K562 (cell line): ENCODE measurements around the gene FBLIM1. TPM values are rescaled to one million over a fixed set of nuclear protein-coding genes. Genes with fewer than 3 reads are reported as not detected.

Source experiments
- ATAC-seq: fragments of 200-7000 bp; cut with Tn5 transposase; 3 replicates; pipeline ENCODE4 v1.9.1; 2020; ENCODE audit warnings: moderate library complexity
- BruUV-seq: library from RNA; stranded (reverse); fragments of 400-500 nt; replicated peaks from 2 replicates; lab custom pipeline; 2021; lab: Mats Ljungman, UMichigan
- CTCF ChIA-PET: fragments of 300-600 bp; formaldehyde crosslinking; extraction: SDS; loops from one replicate; lab custom pipeline; 2021; ENCODE audit warnings: low intra/inter-chr PET ratio; lab: Yijun Ruan, JAX
- POLR2A ChIA-PET: fragments of 300-600, 350-650 bp; sonication (Branson Sonifier 250); formaldehyde crosslinking; extraction: SDS; loops from one replicate; lab custom pipeline; 2021; ENCODE audit warnings: antibody characterized with exemption, inconsistent platforms; lab: Yijun Ruan, JAX
- DNase-seq, 4 experiments: peaks; one replicate each; pipeline versions ENCODE4 v3.0.0 to v3.0.0-alpha.2; 2011 to 2018; ENCODE audit warnings: low spot score in 3 of 4, mixed read lengths in 3 of 4; ENCODE audit errors: extremely low read depth in 1 of 4
- FAIRE-seq: peaks from 2 replicates; lab custom pipeline; 2011; peaks lifted over from hg19 to GRCh38; lab: Jason Lieb, UNC
- H2AFZ ChIP-seq: 2 replicates; pipeline ENCODE4 v1.6.0; 2011; ENCODE audit warnings: low read depth, low read length, control low read depth, inconsistent platforms
- H3K27ac ChIP-seq: fragments of 200-600 bp; 3 replicates; pipeline ENCODE4 v1.8.0; 2011; ENCODE audit warnings: low read depth, mild to moderate bottlenecking, control low read depth, inconsistent platforms, low read length, moderate library complexity, mixed read lengths; ENCODE audit errors: extremely low read depth
- H3K27me3 ChIP-seq, 2 experiments: fragments of 300-600 bp in 1 of 2; 2 replicates in 1 of 2; 3 replicates in 1 of 2; pipeline versions ENCODE4 v1.6.0 to v1.8.0; 2011; ENCODE audit warnings: inconsistent platforms in 2 of 2, low read length in 2 of 2, mild to moderate bottlenecking in 1 of 2, mixed read lengths in 1 of 2, moderate library complexity in 1 of 2; ENCODE audit not compliant: control insufficient read depth in 2 of 2, insufficient read depth in 2 of 2
- H3K36me3 ChIP-seq: fragments of 300-600 bp; 3 replicates; pipeline ENCODE4 v1.8.0; 2011; ENCODE audit warnings: mild to moderate bottlenecking, low read length, inconsistent platforms; ENCODE audit not compliant: control insufficient read depth, insufficient read depth
- H3K4me1 ChIP-seq, 2 experiments: fragments of 200-600 bp in 1 of 2; replicated peaks in 1 of 2; 2 replicates in 1 of 2; 3 replicates in 1 of 2; pipeline versions ENCODE4 v1.5.1 to v1.8.0; 2011; ENCODE audit warnings: inconsistent platforms in 2 of 2, low read length in 2 of 2, mild to moderate bottlenecking in 1 of 2, mixed read lengths in 1 of 2, moderate library complexity in 1 of 2; ENCODE audit not compliant: control insufficient read depth in 2 of 2, insufficient read depth in 2 of 2
- H3K4me2 ChIP-seq: 2 replicates; pipeline ENCODE4 v1.6.1; 2011; ENCODE audit warnings: low read length, control low read depth, inconsistent platforms, mixed read lengths; ENCODE audit not compliant: insufficient read depth
- H3K4me3 ChIP-seq: fragments of 200-600 bp; sonication (generic), shearing (Covaris generic); 2 replicates; pipeline ENCODE4 v1.5.1; 2016; ENCODE audit warnings: control low read depth, inconsistent platforms
- H3K79me2 ChIP-seq: fragments of 200-600 bp; 3 replicates; pipeline ENCODE4 v1.8.0; 2011; ENCODE audit warnings: low read length, inconsistent platforms; ENCODE audit not compliant: control insufficient read depth, insufficient read depth
- H3K9ac ChIP-seq, 2 experiments: 2 replicates each; pipeline versions ENCODE4 v1.6.0 to v1.6.1; 2011; ENCODE audit warnings: low read depth in 2 of 2, low read length in 2 of 2, control low read depth in 1 of 2, inconsistent platforms in 1 of 2, mild to moderate bottlenecking in 1 of 2, mixed read lengths in 1 of 2; ENCODE audit not compliant: insufficient read depth in 1 of 2
- H3K9me1 ChIP-seq: one replicate; pipeline ENCODE4 v1.6.0; 2011; ENCODE audit warnings: inconsistent platforms, mild to moderate bottlenecking, low read length, moderate library complexity; ENCODE audit not compliant: control insufficient read depth, insufficient read depth
- H3K9me3 ChIP-seq: replicated peaks from 2 replicates; pipeline ENCODE4 v1.5.1; 2011; ENCODE audit warnings: low read depth, low read length, inconsistent platforms; ENCODE audit not compliant: control insufficient read depth, insufficient read depth
- H4K20me1 ChIP-seq: replicated peaks from 2 replicates; pipeline ENCODE4 v1.6.1; 2011; ENCODE audit warnings: low read length, inconsistent platforms, mixed read lengths; ENCODE audit not compliant: control insufficient read depth, insufficient read depth
- CCNT2 ChIP-seq: IDR thresholded peaks from 2 replicates; pipeline ENCODE4 v1.6.1; 2011; ENCODE audit warnings: borderline replicate concordance, low read depth, mild to moderate bottlenecking, moderate library complexity, mixed read lengths, low read length; ENCODE audit not compliant: insufficient read length; ENCODE audit errors: extremely low read depth
- CEBPB ChIP-seq: fragments of 450-650 bp; IDR thresholded peaks from 2 replicates; pipeline ENCODE4 v1.6.1; 2016; ENCODE audit warnings: missing genetic modification characterization, missing compliant biosample characterization
- NFE2 ChIP-seq: IDR thresholded peaks from 2 replicates; pipeline ENCODE4 v1.6.1; 2014; ENCODE audit warnings: antibody characterized with exemption, low read depth
- NFIC ChIP-seq: fragments of 450-650 bp; IDR thresholded peaks from 2 replicates; pipeline ENCODE4 v1.6.1; 2017; ENCODE audit warnings: mild to moderate bottlenecking, inconsistent platforms
- RHOXF2B ChIP-seq: fragments of 250-450 bp; sonication (Bioruptor Pico); conservative IDR thresholded peaks from 2 replicates; pipeline ENCODE4 v1.5.1; 2021
- SMAD2 ChIP-seq: fragments of 150-350 bp; IDR thresholded peaks from 2 replicates; pipeline ENCODE4 v1.6.1; 2014; ENCODE audit warnings: low read depth, mild to moderate bottlenecking, low read length
- TARDBP ChIP-seq: fragments of 450-650 bp; IDR thresholded peaks from 2 replicates; pipeline ENCODE4 v1.6.1; 2016
- XRCC4 ChIP-seq: IDR thresholded peaks from one replicate; pipeline ENCODE4 v1.6.1; 2011; ENCODE audit not compliant: insufficient read depth, insufficient read length; ENCODE audit errors: extremely low read depth
- ZNF140 ChIP-seq: fragments of 250-450 bp; sonication (Bioruptor Pico); IDR thresholded peaks from 2 replicates; pipeline ENCODE4 v1.8.0; 2021; ENCODE audit warnings: moderate library complexity, mild to moderate bottlenecking, inconsistent platforms
- ZNF311 ChIP-seq: fragments of 250-450 bp; sonication (Bioruptor Pico); IDR thresholded peaks from 2 replicates; pipeline ENCODE4 v1.4.0; 2020; ENCODE audit warnings: mild to moderate bottlenecking, moderate library complexity
- ZNF699 ChIP-seq: fragments of 250-450 bp; sonication (Bioruptor Pico); IDR thresholded peaks from 2 replicates; pipeline ENCODE4 v1.8.0; 2021; ENCODE audit warnings: mild to moderate bottlenecking, moderate library complexity; ENCODE audit not compliant: insufficient replicate concordance
- ZZZ3 ChIP-seq: fragments of 450-650 bp; IDR thresholded peaks from 2 replicates; pipeline ENCODE4 v1.6.1; 2016; ENCODE audit warnings: antibody characterized with exemption, mild to moderate bottlenecking, moderate library complexity
- WGBS: fragments of 100-300 bp; shearing (Covaris generic); methylation state at CpG from one replicate; pipeline ENCODE4 v1.1.6; 2016; ENCODE audit warnings: low coverage, mixed read lengths; ENCODE audit not compliant: insufficient coverage; ENCODE audit errors: missing lambda C conversion rate; 5-methylcytosine and 5-hydroxymethylcytosine counted together
- in situ Hi-C: fragments of 300-500 bp; cut with MboI; formaldehyde crosslinking; loops from 4 replicates; pipeline ENCODE4 v1.15.0; 2018; ENCODE audit warnings: inconsistent platforms, mixed read lengths
- intact Hi-C: fragments of 100-400 bp; cut with micrococcal nuclease; formaldehyde crosslinking; loops from 2 replicates; pipeline ENCODE4 v1.14.2; 2022
- polyA plus RNA-seq, 8 experiments: library from polyadenylated mRNA; depleted of rRNA in 4 of 8; stranded (reverse) in 5 of 8; unstranded in 3 of 8; fragments of >200 nt; fragmentation: Nextera tagmentation in 2 of 8; fragmentation: Illumina TruSeq in 1 of 8; extraction: Ambion mirVana in 2 of 8; extraction: Trizol in 1 of 8; gene quantifications; 2 replicates each; pipeline versions ENCODE4 v1.2.1 to v1.2.3, GENCODE V29; 2011 to 2014; ENCODE audit warnings: inconsistent platforms in 1 of 8, missing spikeins in 1 of 8
- total RNA-seq, 7 experiments: library from RNA; depleted of rRNA in 6 of 7; stranded (reverse); fragments of >200 nt in 6 of 7; fragmentation: Illumina TruSeq in 2 of 7; extraction: Trizol in 2 of 7; gene quantifications; 2 replicates each; pipeline versions ENCODE4 v1.2.1 to v1.2.3, GENCODE V29; 2011 to 2021; ENCODE audit warnings: low replicate concordance in 1 of 7
- TF ChIP-seq, protein P1 (sequence below), 2 experiments: fragments of 450-650 bp; conservative IDR thresholded peaks; 2 replicates each; pipeline ENCODE4 v1.6.1; 2017; ENCODE audit warnings: mild to moderate bottlenecking in 2 of 2, moderate library complexity in 2 of 2
- TF ChIP-seq, protein P2 (sequence below): IDR thresholded peaks from 2 replicates; pipeline ENCODE4 v1.6.1; 2011; ENCODE audit not compliant: insufficient read length; ENCODE audit errors: extremely low read depth
- TF ChIP-seq, protein P3 (sequence below): fragments of 250-450 bp; sonication (Bioruptor Pico); IDR thresholded peaks from 2 replicates; pipeline ENCODE4 v1.4.0; 2020; ENCODE audit warnings: mild to moderate bottlenecking, moderate library complexity

The FBLIM1 gene
- total and polyA plus RNA-seq, 9 of the 15 experiments (the other 6 are each of a cell fraction or from before 2014, with no cell fraction given), result 0.14 to 0.24 TPM; not detected in 7

DNA sequence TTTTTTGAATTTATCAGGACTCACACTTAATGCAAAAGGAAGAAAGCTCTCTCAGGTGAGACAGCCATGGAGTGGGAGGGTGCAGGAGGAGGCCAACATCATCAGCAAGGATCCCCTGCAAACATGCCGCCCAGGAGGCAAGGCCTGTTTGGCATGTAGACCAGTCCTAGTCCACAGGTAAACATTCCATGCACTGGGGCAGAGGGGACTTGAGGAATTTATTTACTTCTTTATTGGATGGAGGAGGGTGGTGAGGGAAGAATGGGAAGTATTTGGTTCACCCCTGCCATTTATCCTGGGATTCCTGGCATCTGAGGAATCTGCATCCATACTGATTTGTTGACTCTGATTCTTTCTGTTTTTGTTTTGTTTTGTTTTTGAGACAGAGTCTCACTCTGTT, 50.4 kb downstream of the FBLIM1 start:
- Histone ChIP-seq H2AFZ (no peak overlapping the region), H3K9ac (no peak overlapping the region), H3K9me1 (no peaks in the 10 kb centered on the region), H3K4me1 (no peaks in the 10 kb centered on the region), H3K9me3 (no peaks in the 10 kb centered on the region; the same call in 1 of the 2 replicates), H4K20me1 (no peaks in the 10 kb centered on the region), H3K36me3 (no peaks in the 10 kb centered on the region), H3K4me2 (no peak overlapping the region), H3K27me3 (no peaks in the 10 kb centered on the region; a peak in 1 of 5 replicates), H3K4me3 (no peak overlapping the region), H3K79me2 (no peaks in the 10 kb centered on the region), H3K27ac (no peak overlapping the region)
- FAIRE-seq, result no peak
- POLR2A ChIA-PET, result no interaction called here
- WGBS, result 28% methylated on average over 1 of the region's 1 CpG
- BruUV-seq, result no TSS peak
- in situ Hi-C loops (no loop called here), intact Hi-C loops (no loop called here)
- peak in 1 of 4 experiments; percentile 9 for DNase-seq
- ATAC-seq, result no peak
- TF ChIP-seq ZZZ3 (no peak), ZNF140 (CRISPR knock-in tag) (no peak), ZNF699 (CRISPR knock-in tag) (no peak), XRCC4 (no peak), SMAD2 (no peak), ZNF311 (CRISPR knock-in tag) (no peak), RHOXF2B (no peak), NFE2 (no peak), TARDBP (no peak), NFIC (no peak), CCNT2 (no peak), CEBPB (tag) (no peak)
- TF ChIP-seq, protein P1, sequence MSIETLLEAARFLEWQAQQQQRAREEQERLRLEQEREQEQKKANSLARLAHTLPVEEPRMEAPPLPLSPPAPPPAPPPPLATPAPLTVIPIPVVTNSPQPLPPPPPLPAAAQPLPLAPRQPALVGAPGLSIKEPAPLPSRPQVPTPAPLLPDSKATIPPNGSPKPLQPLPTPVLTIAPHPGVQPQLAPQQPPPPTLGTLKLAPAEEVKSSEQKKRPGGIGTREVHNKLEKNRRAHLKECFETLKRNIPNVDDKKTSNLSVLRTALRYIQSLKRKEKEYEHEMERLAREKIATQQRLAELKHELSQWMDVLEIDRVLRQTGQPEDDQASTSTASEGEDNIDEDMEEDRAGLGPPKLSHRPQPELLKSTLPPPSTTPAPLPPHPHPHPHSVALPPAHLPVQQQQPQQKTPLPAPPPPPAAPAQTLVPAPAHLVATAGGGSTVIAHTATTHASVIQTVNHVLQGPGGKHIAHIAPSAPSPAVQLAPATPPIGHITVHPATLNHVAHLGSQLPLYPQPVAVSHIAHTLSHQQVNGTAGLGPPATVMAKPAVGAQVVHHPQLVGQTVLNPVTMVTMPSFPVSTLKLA (conservative IDR thresholded peaks at IDR 0.05), result no peak
- TF ChIP-seq, protein P2, sequence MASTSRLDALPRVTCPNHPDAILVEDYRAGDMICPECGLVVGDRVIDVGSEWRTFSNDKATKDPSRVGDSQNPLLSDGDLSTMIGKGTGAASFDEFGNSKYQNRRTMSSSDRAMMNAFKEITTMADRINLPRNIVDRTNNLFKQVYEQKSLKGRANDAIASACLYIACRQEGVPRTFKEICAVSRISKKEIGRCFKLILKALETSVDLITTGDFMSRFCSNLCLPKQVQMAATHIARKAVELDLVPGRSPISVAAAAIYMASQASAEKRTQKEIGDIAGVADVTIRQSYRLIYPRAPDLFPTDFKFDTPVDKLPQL, result no peak
- TF ChIP-seq, protein P3, sequence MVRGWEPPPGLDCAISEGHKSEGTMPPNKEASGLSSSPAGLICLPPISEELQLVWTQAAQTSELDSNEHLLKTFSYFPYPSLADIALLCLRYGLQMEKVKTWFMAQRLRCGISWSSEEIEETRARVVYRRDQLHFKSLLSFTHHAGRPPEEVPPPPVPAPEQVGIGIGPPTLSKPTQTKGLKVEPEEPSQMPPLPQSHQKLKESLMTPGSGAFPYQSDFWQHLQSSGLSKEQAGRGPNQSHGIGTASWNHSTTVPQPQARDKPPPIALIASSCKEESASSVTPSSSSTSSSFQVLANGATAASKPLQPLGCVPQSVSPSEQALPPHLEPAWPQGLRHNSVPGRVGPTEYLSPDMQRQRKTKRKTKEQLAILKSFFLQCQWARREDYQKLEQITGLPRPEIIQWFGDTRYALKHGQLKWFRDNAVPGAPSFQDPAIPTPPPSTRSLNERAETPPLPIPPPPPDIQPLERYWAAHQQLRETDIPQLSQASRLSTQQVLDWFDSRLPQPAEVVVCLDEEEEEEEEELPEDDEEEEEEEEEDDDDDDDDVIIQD (CRISPR knock-in tag), result no peak
- CTCF ChIA-PET, result no interaction called here
